ENCODE data around the gene NIPBL.
"Not testable (repeated sequence)": the region's sequence is repeated elsewhere in the genome, so short reads cannot be mapped to it uniquely, and the experiment has no call there.

The NIPBL gene

GRCh38 chr5:36949593-36949992 lies 73.0 kb downstream of the NIPBL start:
- DNase-seq, result no peak

GRCh38 chr5:36950586-36951457 lies 74.3 kb downstream of the NIPBL start:
- no peak for DNase-seq

GRCh38 chr5:36953043-36953442 lies 76.5 kb downstream of the NIPBL start:
- no peak for DNase-seq

GRCh38 chr5:36957953-36958537 lies 81.5 kb downstream of the NIPBL start:
- no peak for DNase-seq

GRCh38 chr5:36958612-36959011 lies 82.0 kb downstream of the NIPBL start:
- no peak for DNase-seq

- DNase-seq, result no peak
Observed at GRCh38 chr5:36965179-36965578, 88.6 kb downstream of the NIPBL start.

GRCh38 chr5:36969700-36970395 lies 93.3 kb downstream of the NIPBL start:
- DNase-seq, result no peak

- no peak for DNase-seq
Observed at GRCh38 chr5:36978196-36978595, 101.6 kb downstream of the NIPBL start.

- no peak for DNase-seq
Observed at GRCh38 chr5:36982146-36982545, 105.6 kb downstream of the NIPBL start.

- no peak for DNase-seq
Observed at GRCh38 chr5:36985387-36985786, 108.8 kb downstream of the NIPBL start.

GRCh38 chr5:36988396-36988795 lies 111.8 kb downstream of the NIPBL start:
- no peak for DNase-seq

GRCh38 chr5:36998578-36998977 lies 122.0 kb downstream of the NIPBL start:
- DNase-seq, result no peak

- no peak for DNase-seq
Observed at GRCh38 chr5:37002176-37002751, 125.7 kb downstream of the NIPBL start.

- DNase-seq, result no peak
Observed at GRCh38 chr5:37005252-37005651, 128.7 kb downstream of the NIPBL start.

- no peak for DNase-seq
Observed at GRCh38 chr5:37005946-37006540, 129.5 kb downstream of the NIPBL start.

GRCh38 chr5:37013181-37013580 lies 136.6 kb downstream of the NIPBL start:
- DNase-seq, result not testable (repeated sequence)

GRCh38 chr5:37014321-37014720 lies 137.8 kb downstream of the NIPBL start:
- no peak for DNase-seq

GRCh38 chr5:37015795-37016666 lies 139.5 kb downstream of the NIPBL start:
- DNase-seq, result no peak

- DNase-seq, result no peak
Observed at GRCh38 chr5:37028910-37029309, 152.3 kb downstream of the NIPBL start.

GRCh38 chr5:37029436-37029835 lies 152.9 kb downstream of the NIPBL start:
- DNase-seq, result no peak

- DNase-seq, result no peak
Observed at GRCh38 chr5:37034955-37035354, 158.4 kb downstream of the NIPBL start.

- DNase-seq, result no peak
Observed at GRCh38 chr5:37037840-37038239, 161.3 kb downstream of the NIPBL start.

Data from NCI-H1930 (cell line).